Tracheal epithelial cell (primary cell): ENCODE measurements around the gene HOMEZ. TPM values are rescaled to one million over a fixed set of nuclear protein-coding genes. Genes with fewer than 3 reads are reported as not detected.

Experiments used
- total RNA-seq: library from RNA; depleted of rRNA; stranded (reverse); fragments of >200 nt; gene quantifications from 2 replicates; pipeline ENCODE4 v1.2.1, GENCODE V29; 2014

Gene HOMEZ, protein sequence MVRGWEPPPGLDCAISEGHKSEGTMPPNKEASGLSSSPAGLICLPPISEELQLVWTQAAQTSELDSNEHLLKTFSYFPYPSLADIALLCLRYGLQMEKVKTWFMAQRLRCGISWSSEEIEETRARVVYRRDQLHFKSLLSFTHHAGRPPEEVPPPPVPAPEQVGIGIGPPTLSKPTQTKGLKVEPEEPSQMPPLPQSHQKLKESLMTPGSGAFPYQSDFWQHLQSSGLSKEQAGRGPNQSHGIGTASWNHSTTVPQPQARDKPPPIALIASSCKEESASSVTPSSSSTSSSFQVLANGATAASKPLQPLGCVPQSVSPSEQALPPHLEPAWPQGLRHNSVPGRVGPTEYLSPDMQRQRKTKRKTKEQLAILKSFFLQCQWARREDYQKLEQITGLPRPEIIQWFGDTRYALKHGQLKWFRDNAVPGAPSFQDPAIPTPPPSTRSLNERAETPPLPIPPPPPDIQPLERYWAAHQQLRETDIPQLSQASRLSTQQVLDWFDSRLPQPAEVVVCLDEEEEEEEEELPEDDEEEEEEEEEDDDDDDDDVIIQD
- total RNA-seq = 7.2 and 8.2 TPM in 2 replicates

GRCh38 chr14:23286020-23286901 lies at the start of gene HOMEZ:
Gene HOMEZ, minus strand, starts transcription at chr14:23286132. Its CDS starts 180 bp downstream, at chr14:23285952.

DNA sequence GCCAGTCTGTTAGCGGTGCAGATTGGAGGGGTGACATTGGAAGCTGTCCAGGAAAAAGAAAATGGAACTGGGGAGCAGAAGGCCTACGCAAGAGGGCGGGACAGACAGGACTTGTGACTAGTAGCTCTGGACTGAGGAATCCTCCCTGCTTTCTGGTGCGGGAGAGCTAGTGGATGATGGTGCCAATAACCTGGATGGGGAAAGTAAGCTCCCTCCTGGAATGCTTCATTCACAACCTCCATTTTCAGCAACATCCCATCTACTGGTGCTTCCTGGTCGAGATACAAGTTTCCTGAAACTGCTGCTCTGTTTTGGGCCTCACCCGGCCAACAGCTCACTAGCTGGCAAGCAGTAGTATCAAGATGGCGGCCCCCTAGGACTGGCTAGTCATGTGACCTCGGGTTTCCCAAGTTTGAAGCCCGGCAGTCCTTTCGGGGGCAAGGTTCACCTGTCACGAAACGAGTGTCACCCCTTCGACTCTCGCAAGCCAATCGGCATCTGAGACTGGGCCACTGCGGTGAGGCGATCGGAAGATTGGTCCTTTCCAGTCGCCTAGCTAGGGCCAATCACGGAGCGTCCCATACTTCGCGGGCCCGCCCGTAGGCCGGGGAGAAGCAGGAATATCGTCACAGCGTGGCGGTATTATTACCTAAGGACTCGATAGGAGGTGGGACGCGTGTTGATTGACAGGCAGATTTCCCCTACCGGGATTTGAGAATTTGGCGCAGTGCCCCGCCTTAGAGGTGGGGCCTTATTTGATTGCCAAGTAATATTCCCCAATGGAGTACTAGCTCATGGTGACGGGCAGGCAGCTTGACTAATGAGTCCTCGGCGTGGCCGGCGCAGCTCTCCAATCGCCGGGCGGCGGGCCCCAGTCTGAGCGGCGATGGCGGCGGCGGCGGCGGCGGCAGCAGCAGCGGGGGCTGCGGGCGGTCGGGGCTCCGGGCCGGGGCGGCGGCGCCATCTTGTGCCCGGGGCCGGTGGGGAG lies 34.9 kb upstream of the HOMEZ start, which contains the start of gene PABPN1:
PABPN1 (plus strand) TSS at position 874 of the 988 bp plus-strand sequence; CDS start at position 887, 13 bp downstream.

GRCh38 chr14:23306412-23307145 lies 20.6 kb upstream of the HOMEZ start, which contains the start of gene BCL2L2:
Gene BCL2L2, plus strand, starts transcription at chr14:23306833. Its CDS starts 935 bp downstream, at chr14:23307768.

GRCh38 chr14:23302290-23303225 lies 16.6 kb upstream of the HOMEZ start, which contains the start of gene PPP1R3E:
Gene PPP1R3E, minus strand, starts transcription at chr14:23302859. Its CDS starts 283 bp downstream, at chr14:23302576.

GRCh38 chr14:23237772-23238594 lies 47.9 kb downstream of the HOMEZ start, which contains the start of gene RNF212B:
Gene RNF212B, plus strand, starts transcription at chr14:23237936. Its CDS starts 2,410 bp downstream, at chr14:23240346.

Other genes starting within 250 kb of the HOMEZ start
- not detected in 2 replicates for gene PSMB11, start 243.9 kb downstream of the HOMEZ start, total RNA-seq
- gene CDH24, start 228.6 kb downstream of the HOMEZ start, total RNA-seq = 3.4 and 4.3 TPM in 2 replicates
- gene ACIN1, start 191.0 kb downstream of the HOMEZ start, total RNA-seq = 25.8 and 31.8 TPM in 2 replicates
- 27.7 and 43.1 TPM in 2 replicates for gene C14orf119, start 190.6 kb downstream of the HOMEZ start, total RNA-seq
- gene CIROP, start 181.1 kb downstream of the HOMEZ start, total RNA-seq = not detected in 2 replicates
- gene CEBPE, start 166.9 kb downstream of the HOMEZ start, total RNA-seq = not detected in 2 replicates
- gene SLC7A8, start 102.5 kb downstream of the HOMEZ start, total RNA-seq = 2.4 and 5.5 TPM in 2 replicates
- not detected in 2 replicates for gene RNF212B, start 48.2 kb downstream of the HOMEZ start, total RNA-seq
- 3.1 and 3.4 TPM in 2 replicates for gene PPP1R3E, start 16.7 kb upstream of the HOMEZ start, total RNA-seq
- gene BCL2L2, start 20.7 kb upstream of the HOMEZ start, total RNA-seq = 16.8 and 21.2 TPM in 2 replicates
- gene PABPN1, start 35.3 kb upstream of the HOMEZ start, total RNA-seq = 54.8 and 64.1 TPM in 2 replicates
- gene SLC22A17, start 66.8 kb upstream of the HOMEZ start, total RNA-seq = 1.5 and 8.7 TPM in 2 replicates
- gene EFS, start 79.0 kb upstream of the HOMEZ start, total RNA-seq = 6.3 and 7.7 TPM in 2 replicates
- gene IL25, start 86.7 kb upstream of the HOMEZ start, total RNA-seq = not detected in 2 replicates
- not detected in 2 replicates for gene CMTM5, start 90.9 kb upstream of the HOMEZ start, total RNA-seq
- gene MYH6, start 122.1 kb upstream of the HOMEZ start, total RNA-seq = not detected in 2 replicates
- under 0.01 TPM in 1 of 2 replicates, not detected in the other for gene MYH7, start 149.5 kb upstream of the HOMEZ start, total RNA-seq
- gene NGDN, start 183.6 kb upstream of the HOMEZ start, total RNA-seq = 50.1 and 75.9 TPM in 2 replicates